HL-60 (cell line): ENCODE measurements around the gene CRYGS.

Experiments used
- POLR2AphosphoS5 ChIP-seq: IDR thresholded peaks from 2 replicates; pipeline ENCODE4 v1.6.1; 2012; ENCODE audit warnings: low read depth
- TF ChIP-seq, protein P1 (sequence below): IDR thresholded peaks from 2 replicates; pipeline ENCODE4 v1.6.1; 2012; ENCODE audit warnings: low read depth; ENCODE audit not compliant: insufficient replicate concordance
- TF ChIP-seq, protein P2 (sequence below): IDR thresholded peaks from one replicate; pipeline ENCODE4 v1.5.1; 2011; ENCODE audit warnings: low read length, control low read depth, inconsistent platforms; ENCODE audit not compliant: insufficient read depth

DNA sequence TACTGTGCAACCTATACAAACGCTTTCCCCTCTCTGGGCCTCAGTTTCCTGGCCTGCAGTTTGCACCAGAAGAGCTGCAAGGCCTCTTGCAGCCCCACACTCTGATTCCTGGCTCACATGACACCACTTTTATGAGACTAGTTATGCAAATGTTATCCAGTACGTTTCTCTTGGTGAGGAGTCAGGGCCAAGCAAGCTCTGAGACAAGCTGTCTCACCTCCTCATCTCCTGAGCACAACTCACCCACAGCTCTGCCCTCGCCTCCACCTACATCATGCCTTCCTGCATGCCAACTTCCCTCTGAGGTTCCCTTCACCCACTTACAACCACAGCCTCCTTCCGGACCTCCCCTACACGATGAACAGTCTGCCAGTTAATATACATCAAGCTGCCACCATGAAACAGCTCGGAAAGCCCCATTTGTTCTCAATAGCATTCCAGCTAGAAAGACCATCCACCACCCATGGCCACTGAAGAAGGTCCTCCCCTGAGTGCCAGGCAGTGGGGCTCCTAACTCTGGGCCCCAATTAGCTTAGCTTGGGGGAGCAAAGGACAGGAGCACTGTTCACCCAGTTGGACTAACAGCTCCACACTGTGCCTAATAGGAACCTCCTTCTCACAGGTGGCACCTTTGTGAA, 25.0 kb downstream of the CRYGS start:
- TF ChIP-seq, protein P1, sequence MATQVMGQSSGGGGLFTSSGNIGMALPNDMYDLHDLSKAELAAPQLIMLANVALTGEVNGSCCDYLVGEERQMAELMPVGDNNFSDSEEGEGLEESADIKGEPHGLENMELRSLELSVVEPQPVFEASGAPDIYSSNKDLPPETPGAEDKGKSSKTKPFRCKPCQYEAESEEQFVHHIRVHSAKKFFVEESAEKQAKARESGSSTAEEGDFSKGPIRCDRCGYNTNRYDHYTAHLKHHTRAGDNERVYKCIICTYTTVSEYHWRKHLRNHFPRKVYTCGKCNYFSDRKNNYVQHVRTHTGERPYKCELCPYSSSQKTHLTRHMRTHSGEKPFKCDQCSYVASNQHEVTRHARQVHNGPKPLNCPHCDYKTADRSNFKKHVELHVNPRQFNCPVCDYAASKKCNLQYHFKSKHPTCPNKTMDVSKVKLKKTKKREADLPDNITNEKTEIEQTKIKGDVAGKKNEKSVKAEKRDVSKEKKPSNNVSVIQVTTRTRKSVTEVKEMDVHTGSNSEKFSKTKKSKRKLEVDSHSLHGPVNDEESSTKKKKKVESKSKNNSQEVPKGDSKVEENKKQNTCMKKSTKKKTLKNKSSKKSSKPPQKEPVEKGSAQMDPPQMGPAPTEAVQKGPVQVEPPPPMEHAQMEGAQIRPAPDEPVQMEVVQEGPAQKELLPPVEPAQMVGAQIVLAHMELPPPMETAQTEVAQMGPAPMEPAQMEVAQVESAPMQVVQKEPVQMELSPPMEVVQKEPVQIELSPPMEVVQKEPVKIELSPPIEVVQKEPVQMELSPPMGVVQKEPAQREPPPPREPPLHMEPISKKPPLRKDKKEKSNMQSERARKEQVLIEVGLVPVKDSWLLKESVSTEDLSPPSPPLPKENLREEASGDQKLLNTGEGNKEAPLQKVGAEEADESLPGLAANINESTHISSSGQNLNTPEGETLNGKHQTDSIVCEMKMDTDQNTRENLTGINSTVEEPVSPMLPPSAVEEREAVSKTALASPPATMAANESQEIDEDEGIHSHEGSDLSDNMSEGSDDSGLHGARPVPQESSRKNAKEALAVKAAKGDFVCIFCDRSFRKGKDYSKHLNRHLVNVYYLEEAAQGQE, result no peak
- TF ChIP-seq, protein P2, sequence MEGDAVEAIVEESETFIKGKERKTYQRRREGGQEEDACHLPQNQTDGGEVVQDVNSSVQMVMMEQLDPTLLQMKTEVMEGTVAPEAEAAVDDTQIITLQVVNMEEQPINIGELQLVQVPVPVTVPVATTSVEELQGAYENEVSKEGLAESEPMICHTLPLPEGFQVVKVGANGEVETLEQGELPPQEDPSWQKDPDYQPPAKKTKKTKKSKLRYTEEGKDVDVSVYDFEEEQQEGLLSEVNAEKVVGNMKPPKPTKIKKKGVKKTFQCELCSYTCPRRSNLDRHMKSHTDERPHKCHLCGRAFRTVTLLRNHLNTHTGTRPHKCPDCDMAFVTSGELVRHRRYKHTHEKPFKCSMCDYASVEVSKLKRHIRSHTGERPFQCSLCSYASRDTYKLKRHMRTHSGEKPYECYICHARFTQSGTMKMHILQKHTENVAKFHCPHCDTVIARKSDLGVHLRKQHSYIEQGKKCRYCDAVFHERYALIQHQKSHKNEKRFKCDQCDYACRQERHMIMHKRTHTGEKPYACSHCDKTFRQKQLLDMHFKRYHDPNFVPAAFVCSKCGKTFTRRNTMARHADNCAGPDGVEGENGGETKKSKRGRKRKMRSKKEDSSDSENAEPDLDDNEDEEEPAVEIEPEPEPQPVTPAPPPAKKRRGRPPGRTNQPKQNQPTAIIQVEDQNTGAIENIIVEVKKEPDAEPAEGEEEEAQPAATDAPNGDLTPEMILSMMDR, result no peak
- peak; percentile 86 for TF ChIP-seq POLR2AphosphoS5
